H9 (cell line): ENCODE measurements around the gene LIPC. TPM values are rescaled to one million over a fixed set of nuclear protein-coding genes. Genes with fewer than 3 reads are reported as not detected.

Experiments
- DNase-seq: peaks from one replicate; pipeline ENCODE4 v3.0.0-alpha.2; 2017
- H2AFZ ChIP-seq: one replicate; pipeline ENCODE4 v1.6.1; 2013; ENCODE audit warnings: mild to moderate bottlenecking, low read length, control low read depth, moderate library complexity
- H2AK5ac ChIP-seq: 2 replicates; pipeline ENCODE4 v1.6.1; 2013; ENCODE audit warnings: low read length, control low read depth, mixed read lengths; ENCODE audit not compliant: insufficient read length
- H2BK120ac ChIP-seq: one replicate; pipeline ENCODE4 v1.6.1; 2013; ENCODE audit warnings: low read depth, mild to moderate bottlenecking, low read length, control low read depth, inconsistent platforms; ENCODE audit not compliant: poor library complexity, severe bottlenecking
- H2BK12ac ChIP-seq: 2 replicates; pipeline ENCODE4 v1.6.1; 2013; ENCODE audit warnings: low read length, control low read depth, mixed read lengths, low read depth; ENCODE audit not compliant: insufficient read length
- H2BK15ac ChIP-seq: 2 replicates; pipeline ENCODE4 v1.6.1; 2013; ENCODE audit warnings: low read depth, low read length, control low read depth
- H2BK20ac ChIP-seq: one replicate; pipeline ENCODE4 v1.6.1; 2013; ENCODE audit warnings: low read depth, mild to moderate bottlenecking, low read length, control low read depth, inconsistent platforms; ENCODE audit not compliant: poor library complexity, severe bottlenecking
- H2BK5ac ChIP-seq: 2 replicates; pipeline ENCODE4 v1.6.1; 2013; ENCODE audit warnings: low read length, control low read depth, mixed read lengths; ENCODE audit not compliant: insufficient read length
- H3K14ac ChIP-seq: 2 replicates; pipeline ENCODE4 v1.6.1; 2013; ENCODE audit warnings: low read length, control low read depth; ENCODE audit not compliant: insufficient read depth
- H3K18ac ChIP-seq: 2 replicates; pipeline ENCODE4 v1.6.1; 2013; ENCODE audit warnings: low read depth, mild to moderate bottlenecking, mixed read lengths, low read length, control low read depth; ENCODE audit not compliant: insufficient read length
- H3K23ac ChIP-seq: 2 replicates; pipeline ENCODE4 v1.6.1; 2013; ENCODE audit warnings: low read length, control low read depth, mixed read lengths, low read depth; ENCODE audit not compliant: insufficient read length
- H3K23me2 ChIP-seq: 2 replicates; pipeline ENCODE4 v1.6.1; 2013; ENCODE audit warnings: low read depth, mild to moderate bottlenecking, mixed read lengths, low read length, control low read depth; ENCODE audit not compliant: insufficient read length, poor library complexity, severe bottlenecking
- H3K27ac ChIP-seq: 2 replicates; pipeline ENCODE4 v1.5.1; 2013; ENCODE audit warnings: low read length, control low read depth, mixed read lengths, low read depth; ENCODE audit not compliant: insufficient read length
- H3K27me3 ChIP-seq: 2 replicates; pipeline ENCODE4 v1.6.1; 2013; ENCODE audit warnings: low read length, control low read depth, inconsistent platforms; ENCODE audit not compliant: insufficient read depth
- H3K4ac ChIP-seq: 2 replicates; pipeline ENCODE4 v1.6.1; 2013; ENCODE audit warnings: low read depth, mild to moderate bottlenecking, control low read depth, inconsistent platforms, low read length, moderate library complexity
- H3K4me1 ChIP-seq: 2 replicates; pipeline ENCODE4 v1.6.1; 2013; ENCODE audit warnings: low read length, control low read depth, inconsistent platforms; ENCODE audit not compliant: insufficient read depth
- H3K4me2 ChIP-seq: 2 replicates; pipeline ENCODE4 v1.6.1; 2013; ENCODE audit warnings: low read length, control low read depth, mixed read lengths; ENCODE audit not compliant: insufficient read length, insufficient read depth
- H3K56ac ChIP-seq: 2 replicates; pipeline ENCODE4 v1.6.1; 2013; ENCODE audit warnings: low read depth, mild to moderate bottlenecking, mixed read lengths, low read length, control low read depth; ENCODE audit not compliant: insufficient read length
- H3K79me1 ChIP-seq: 2 replicates; pipeline ENCODE4 v1.6.1; 2013; ENCODE audit warnings: low read depth, mild to moderate bottlenecking, moderate library complexity, low read length, control low read depth, inconsistent platforms; ENCODE audit not compliant: insufficient read depth, poor library complexity, severe bottlenecking
- H3K79me2 ChIP-seq: 2 replicates; pipeline ENCODE4 v1.6.1; 2013; ENCODE audit warnings: low read length, control low read depth, inconsistent platforms; ENCODE audit not compliant: insufficient read depth
- H3K9ac ChIP-seq: 2 replicates; pipeline ENCODE4 v1.6.1; 2013; ENCODE audit warnings: low read length, control low read depth, mixed read lengths; ENCODE audit not compliant: insufficient read length; ENCODE audit errors: extremely low read depth
- H3K9me3 ChIP-seq: one replicate; pipeline ENCODE4 v1.6.1; 2013; ENCODE audit warnings: low read depth, low read length, inconsistent platforms; ENCODE audit not compliant: control insufficient read depth
- H3T11ph ChIP-seq: one replicate; pipeline ENCODE4 v1.6.1; 2013; ENCODE audit warnings: mild to moderate bottlenecking, low read length, control low read depth, inconsistent platforms
- H4K20me1 ChIP-seq: one replicate; pipeline ENCODE4 v1.6.1; 2013; ENCODE audit not compliant: control insufficient read depth, insufficient read length, insufficient read depth
- H4K5ac ChIP-seq: 2 replicates; pipeline ENCODE4 v1.6.1; 2013; ENCODE audit warnings: low read depth, mild to moderate bottlenecking, mixed read lengths, low read length, control low read depth; ENCODE audit not compliant: insufficient read length
- H4K8ac ChIP-seq: replicated peaks from 2 replicates; pipeline ENCODE4 v1.6.1; 2013; ENCODE audit warnings: low read length, control low read depth, mixed read lengths, low read depth; ENCODE audit not compliant: insufficient read length
- H4K91ac ChIP-seq: 2 replicates; pipeline ENCODE4 v1.6.1; 2013; ENCODE audit warnings: low read depth, mild to moderate bottlenecking, moderate library complexity, mixed read lengths, low read length, control low read depth; ENCODE audit not compliant: insufficient read length
- H3K27ac Mint-ChIP-seq, 3 experiments: 2 replicates in 2 of 3; 3 replicates in 1 of 3; pipeline ENCODE4 v1.8.0; 2020 to 2021; ENCODE audit warnings: mixed read lengths in 3 of 3, mild to moderate bottlenecking in 1 of 3, moderate library complexity in 1 of 3
- H3K27me3 Mint-ChIP-seq: 2 replicates; pipeline ENCODE4 v1.8.0; 2021; ENCODE audit warnings: low read depth, mild to moderate bottlenecking, moderate library complexity, mixed read lengths
- H3K36me3 Mint-ChIP-seq, 3 experiments: 2 replicates in 2 of 3; 3 replicates in 1 of 3; pipeline ENCODE4 v1.8.0; 2020 to 2021; ENCODE audit warnings: low read depth in 3 of 3, mixed read lengths in 3 of 3; ENCODE audit not compliant: insufficient read depth in 1 of 3
- H3K4me1 Mint-ChIP-seq, 2 experiments: 2 replicates each; pipeline ENCODE4 v1.8.0; 2020; ENCODE audit warnings: mixed read lengths in 2 of 2
- H3K4me3 Mint-ChIP-seq, 2 experiments: 2 replicates in 1 of 2; 3 replicates in 1 of 2; pipeline ENCODE4 v1.8.0; 2020 to 2021; ENCODE audit warnings: mild to moderate bottlenecking in 2 of 2, mixed read lengths in 2 of 2, moderate library complexity in 1 of 2
- H3K9me3 Mint-ChIP-seq, 2 experiments: 2 replicates in 1 of 2; 3 replicates in 1 of 2; pipeline ENCODE4 v1.8.0; 2020; ENCODE audit warnings: mild to moderate bottlenecking in 2 of 2, mixed read lengths in 2 of 2, moderate library complexity in 1 of 2
- WGBS: extraction: QIAGEN DNeasy Blood & Tissue Kit; methylation state at CpG from one replicate; pipeline ENCODE4 v1.1.7; 2013; ENCODE audit warnings: missing lambda C conversion rate, low lambda C conversion rate, mixed read lengths; ENCODE audit not compliant: insufficient read length; ENCODE audit errors: extremely low coverage; 5-methylcytosine and 5-hydroxymethylcytosine counted together
- total RNA-seq: library from RNA; stranded (reverse); gene quantifications from 2 replicates; pipeline ENCODE4 v1.2.1, GENCODE V29; 2021
- TF ChIP-seq, protein P1 (sequence below): fragments of 200-600 bp; sonication (generic); conservative IDR thresholded peaks from 3 replicates; pipeline ENCODE4 v1.8.0; 2021; ENCODE audit warnings: antibody characterized with exemption, mild to moderate bottlenecking

Gene LIPC
- total RNA-seq, 1 experiment from 2014 or later, result not detected

DNA sequence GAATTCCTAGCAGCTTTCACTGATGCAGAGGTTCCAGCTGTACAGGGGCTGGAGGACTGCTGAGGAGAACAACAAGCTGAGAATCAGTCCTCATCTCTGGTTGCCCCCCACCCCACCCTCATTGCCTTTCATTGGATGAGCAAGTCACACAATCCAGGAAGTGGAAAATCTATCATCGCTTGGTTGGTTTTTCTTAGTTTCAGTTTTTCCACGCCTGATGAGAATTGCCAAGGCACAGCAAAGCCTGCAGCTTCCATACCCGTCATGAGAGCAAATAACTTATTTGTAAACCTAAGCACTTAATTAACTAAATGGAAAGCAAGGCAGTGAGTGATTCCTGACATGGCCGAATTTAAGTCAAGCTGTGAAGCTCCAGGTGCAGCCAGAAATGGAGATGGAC lies 21.4 kb upstream of the LIPC start:
- Mint-ChIP-seq H3K27me3 (peaks cover 2% of the 10 kb centered on the region; the same call in 1 of the 2 replicates), H3K9me3 (peaks cover 4 to 7% of the 10 kb centered on the region in 2 experiments; a peak in 4 of 5 replicates), H3K36me3 (peaks cover 0 to 11% (median 0%) of the 10 kb centered on the region in 3 experiments; a peak in 2 of 7 replicates), H3K27ac (no peak overlapping the region), H3K4me1 (peaks cover 5 to 14% of the 10 kb centered on the region in 2 experiments), H3K4me3 (no peak overlapping the region)
- Histone ChIP-seq H2BK12ac (no peak overlapping the region), H3K4ac (no peak overlapping the region), H3K4me2 (no peak overlapping the region), H2BK20ac (no peak overlapping the region), H2AFZ (no peak overlapping the region), H3K79me2 (no peaks in the 10 kb centered on the region), H4K91ac (no peak overlapping the region), H2BK120ac (no peak overlapping the region), H3K4me1 (no peaks in the 10 kb centered on the region), H3K23ac (no peak overlapping the region), H3K9me3 (no peaks in the 10 kb centered on the region), H3K27ac (no peak overlapping the region), H4K8ac (no peak overlapping the region), H3K79me1 (no peaks in the 10 kb centered on the region), H3K23me2 (no peaks in the 10 kb centered on the region), H3K56ac (no peak overlapping the region), H3K18ac (no peak overlapping the region), H3K9ac (no peak overlapping the region), H4K5ac (no peak overlapping the region), H3K27me3 (no peaks in the 10 kb centered on the region), H2BK5ac (no peak overlapping the region), H2BK15ac (no peak overlapping the region), H3T11ph (no peak overlapping the region), H2AK5ac (no peak overlapping the region), H3K14ac (no peak overlapping the region), H4K20me1 (no peaks in the 10 kb centered on the region)
- TF ChIP-seq, protein P1, sequence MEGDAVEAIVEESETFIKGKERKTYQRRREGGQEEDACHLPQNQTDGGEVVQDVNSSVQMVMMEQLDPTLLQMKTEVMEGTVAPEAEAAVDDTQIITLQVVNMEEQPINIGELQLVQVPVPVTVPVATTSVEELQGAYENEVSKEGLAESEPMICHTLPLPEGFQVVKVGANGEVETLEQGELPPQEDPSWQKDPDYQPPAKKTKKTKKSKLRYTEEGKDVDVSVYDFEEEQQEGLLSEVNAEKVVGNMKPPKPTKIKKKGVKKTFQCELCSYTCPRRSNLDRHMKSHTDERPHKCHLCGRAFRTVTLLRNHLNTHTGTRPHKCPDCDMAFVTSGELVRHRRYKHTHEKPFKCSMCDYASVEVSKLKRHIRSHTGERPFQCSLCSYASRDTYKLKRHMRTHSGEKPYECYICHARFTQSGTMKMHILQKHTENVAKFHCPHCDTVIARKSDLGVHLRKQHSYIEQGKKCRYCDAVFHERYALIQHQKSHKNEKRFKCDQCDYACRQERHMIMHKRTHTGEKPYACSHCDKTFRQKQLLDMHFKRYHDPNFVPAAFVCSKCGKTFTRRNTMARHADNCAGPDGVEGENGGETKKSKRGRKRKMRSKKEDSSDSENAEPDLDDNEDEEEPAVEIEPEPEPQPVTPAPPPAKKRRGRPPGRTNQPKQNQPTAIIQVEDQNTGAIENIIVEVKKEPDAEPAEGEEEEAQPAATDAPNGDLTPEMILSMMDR, result no peak
- no CpG with 5 or more reads among the region's 4 CpGs for WGBS
- no peak for DNase-seq
